Mucosa of rectum (tissue), 2 donors: ENCODE measurements around the gene GLS.

Experiments used
- H3K27ac ChIP-seq, 2 donors: one replicate each; pipeline ENCODE4 v1.7.0; 2013; ENCODE audit warnings: inconsistent platforms in 2 of 2, low read depth in 2 of 2, low read length in 2 of 2
- H3K27me3 ChIP-seq, 2 donors: one replicate each; pipeline ENCODE4 v1.7.0; 2013; ENCODE audit warnings: low read length in 2 of 2; ENCODE audit not compliant: control insufficient read depth in 2 of 2, insufficient read depth in 2 of 2
- H3K36me3 ChIP-seq, 2 donors: one replicate each; pipeline ENCODE4 v1.7.0; 2013; ENCODE audit warnings: low read length in 2 of 2; ENCODE audit not compliant: control insufficient read depth in 2 of 2, insufficient read depth in 2 of 2
- H3K4me1 ChIP-seq, 2 donors: one replicate each; pipeline ENCODE4 v1.7.0; 2013; ENCODE audit warnings: low read length in 2 of 2, mild to moderate bottlenecking in 1 of 2; ENCODE audit not compliant: control insufficient read depth in 2 of 2, insufficient read depth in 2 of 2
- H3K4me3 ChIP-seq, 2 donors: one replicate each; pipeline ENCODE4 v1.7.0; 2013; ENCODE audit warnings: low read length in 2 of 2
- H3K9ac ChIP-seq, 2 donors: one replicate each; pipeline ENCODE4 v1.7.0; 2013; ENCODE audit warnings: low read length in 2 of 2, low read depth in 1 of 2, mild to moderate bottlenecking in 1 of 2
- H3K9me3 ChIP-seq, 2 donors: one replicate each; pipeline ENCODE4 v1.7.0; 2013; ENCODE audit warnings: low read length in 2 of 2; ENCODE audit not compliant: control insufficient read depth in 2 of 2
- donor health status: healthy.
- donor health status: Normal muscosa, but diverticular disease.

GLS gene

DNA sequence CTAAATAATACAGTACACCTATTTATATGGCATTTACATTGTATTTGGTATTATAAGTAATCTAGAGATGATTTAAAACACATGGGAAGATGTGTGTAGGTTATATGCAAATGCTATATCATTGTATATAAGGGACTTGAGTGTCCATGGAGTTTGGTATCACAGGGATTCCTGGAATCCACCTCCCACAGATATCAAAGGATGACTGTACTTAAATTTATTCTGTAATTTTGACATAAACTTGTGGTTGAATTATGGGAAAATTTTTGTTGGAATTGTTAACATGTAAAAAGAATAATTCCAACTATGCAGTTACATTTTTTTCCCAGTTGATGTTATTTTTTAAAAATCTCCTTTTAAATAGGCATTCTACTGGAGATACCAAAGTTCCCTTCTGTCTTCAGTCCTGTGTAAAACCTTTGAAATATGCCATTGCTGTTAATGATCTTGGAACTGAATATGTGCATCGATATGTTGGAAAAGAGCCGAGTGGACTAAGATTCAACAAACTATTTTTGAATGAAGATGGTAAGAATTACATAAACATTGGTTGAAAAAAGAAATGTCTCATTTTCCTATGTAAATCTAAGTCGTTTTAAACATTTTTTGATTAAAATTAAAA is 24.1 kb downstream of the GLS start:
- peaks cover 18 to 20% of the 10 kb centered on the region in 2 donors for H3K36me3 ChIP-seq
- H3K27ac ChIP-seq: no peak overlapping the region
- H3K9ac ChIP-seq: no peak overlapping the region
- no peaks in the 10 kb centered on the region for H3K9me3 ChIP-seq
- H3K4me1 ChIP-seq: no peaks in the 10 kb centered on the region
- H3K4me3 ChIP-seq: no peak overlapping the region
- H3K27me3 ChIP-seq: no peaks in the 10 kb centered on the region

DNA sequence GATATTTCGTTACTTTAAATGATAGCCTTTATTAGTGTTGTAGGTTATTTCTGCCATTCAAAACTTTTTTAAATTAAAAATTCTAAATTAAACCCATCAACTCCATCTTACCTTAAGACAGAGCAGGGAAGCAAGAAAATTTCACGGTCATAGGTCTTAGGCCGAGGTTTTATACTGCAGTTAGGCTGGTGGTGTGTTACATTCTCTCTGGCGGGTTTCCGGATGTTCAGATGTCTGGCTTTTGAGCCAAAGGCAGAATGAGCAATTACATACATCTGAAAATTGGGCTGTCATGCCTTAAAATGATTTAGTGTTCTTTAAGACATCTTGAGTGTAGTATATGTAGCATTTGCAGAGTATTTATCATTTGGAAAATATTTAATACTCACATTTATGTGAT is 27.9 kb downstream of the GLS start:
- H3K9me3 ChIP-seq: no peaks in the 10 kb centered on the region
- no peaks in the 10 kb centered on the region for H3K27me3 ChIP-seq
- no peak overlapping the region for H3K4me3 ChIP-seq
- H3K36me3 ChIP-seq: peaks cover 9% of the 10 kb centered on the region in 2 donors
- H3K27ac ChIP-seq: no peak overlapping the region
- no peak overlapping the region for H3K9ac ChIP-seq
- H3K4me1 ChIP-seq: no peaks in the 10 kb centered on the region

DNA sequence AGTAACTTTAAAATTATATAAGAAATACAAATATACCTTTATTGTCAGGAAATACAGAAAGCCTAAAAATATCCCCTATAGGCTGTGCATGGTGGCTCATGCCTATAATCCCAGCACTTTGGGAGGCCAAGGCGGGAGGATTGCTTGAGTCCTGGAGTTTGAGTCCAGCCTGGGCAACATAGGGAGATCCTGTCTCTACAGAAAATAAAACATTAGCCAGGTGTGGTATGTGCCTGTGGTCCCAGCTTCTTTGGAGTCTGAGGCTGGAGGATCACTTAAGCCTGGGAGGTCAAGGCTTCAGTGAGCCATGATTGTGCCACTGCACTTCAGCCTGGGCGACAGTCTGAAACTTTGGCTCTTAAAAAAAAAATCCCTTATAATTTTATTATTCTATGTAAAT is 29.1 kb downstream of the GLS start:
- H3K27ac ChIP-seq: no peak overlapping the region
- H3K36me3 ChIP-seq: peaks cover 5 to 9% of the 10 kb centered on the region in 2 donors
- no peaks in the 10 kb centered on the region for H3K27me3 ChIP-seq
- no peak overlapping the region for H3K9ac ChIP-seq
- no peak overlapping the region for H3K4me3 ChIP-seq
- H3K4me1 ChIP-seq: no peaks in the 10 kb centered on the region
- no peaks in the 10 kb centered on the region for H3K9me3 ChIP-seq

DNA sequence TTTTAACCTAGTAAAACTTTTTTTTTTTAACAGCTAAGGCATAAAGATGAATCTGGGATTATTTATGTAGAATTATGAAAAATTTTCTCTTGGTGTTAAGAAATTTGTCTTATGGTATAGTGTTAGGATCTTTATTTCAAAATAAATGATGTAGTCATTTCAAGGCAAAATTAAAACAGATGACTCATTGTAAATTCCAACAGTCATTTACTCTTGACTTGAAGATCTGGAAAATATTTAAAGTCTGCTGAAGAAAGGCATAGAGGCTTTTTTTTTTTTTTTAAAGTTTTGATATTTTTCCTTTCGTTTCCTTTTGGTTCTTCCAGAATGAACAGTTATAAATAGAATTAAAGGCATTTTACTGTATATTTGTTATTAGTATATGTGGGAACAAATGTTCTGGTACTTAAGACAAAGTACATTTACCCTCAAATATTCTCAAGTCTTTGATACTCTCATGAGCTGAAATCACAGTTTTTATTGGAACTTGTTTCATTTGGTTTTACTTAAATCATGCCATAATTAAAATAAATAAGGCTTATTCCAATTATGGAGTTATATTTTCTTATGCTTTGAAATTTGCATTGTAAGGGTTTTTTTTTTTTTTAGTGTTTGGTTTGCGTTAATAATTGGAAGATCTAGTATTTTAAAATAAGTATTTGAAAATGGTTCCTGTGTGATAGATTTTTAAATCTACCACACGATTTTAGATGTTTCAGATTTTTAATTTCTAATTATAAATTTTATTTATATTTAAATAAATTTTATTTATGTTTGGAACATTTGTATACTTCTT is 29.9 kb downstream of the GLS start:
- H3K4me1 ChIP-seq: no peaks in the 10 kb centered on the region
- H3K9me3 ChIP-seq: no peaks in the 10 kb centered on the region
- H3K27me3 ChIP-seq: no peaks in the 10 kb centered on the region
- peaks cover 5% of the 10 kb centered on the region in 2 donors for H3K36me3 ChIP-seq
- no peak overlapping the region for H3K27ac ChIP-seq
- H3K9ac ChIP-seq: no peak overlapping the region
- H3K4me3 ChIP-seq: no peak overlapping the region

DNA sequence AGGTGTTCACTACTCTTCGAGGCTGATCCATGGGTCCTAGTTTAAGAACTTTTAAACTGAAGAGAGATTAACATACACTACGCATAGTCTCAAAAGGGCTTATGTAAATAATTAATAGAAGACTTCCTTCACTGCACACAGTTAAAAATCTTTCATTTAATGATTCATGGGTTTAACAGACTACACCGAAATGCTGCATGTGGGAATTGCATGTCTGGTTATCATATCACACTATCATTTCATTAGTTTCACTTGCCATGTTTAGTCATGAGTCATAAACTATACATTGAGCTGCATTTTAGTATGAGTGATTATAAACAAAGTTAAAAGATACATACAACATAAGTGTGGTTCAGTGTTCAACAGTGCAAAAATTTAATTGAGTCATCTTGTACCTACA is 31.2 kb downstream of the GLS start:
- Histone ChIP-seq H3K4me1 (no peaks in the 10 kb centered on the region), H3K27me3 (no peaks in the 10 kb centered on the region), H3K9ac (no peak overlapping the region), H3K4me3 (no peak overlapping the region), H3K27ac (no peak overlapping the region), H3K36me3 (peaks cover 5% of the 10 kb centered on the region in 2 donors), H3K9me3 (no peaks in the 10 kb centered on the region)

DNA sequence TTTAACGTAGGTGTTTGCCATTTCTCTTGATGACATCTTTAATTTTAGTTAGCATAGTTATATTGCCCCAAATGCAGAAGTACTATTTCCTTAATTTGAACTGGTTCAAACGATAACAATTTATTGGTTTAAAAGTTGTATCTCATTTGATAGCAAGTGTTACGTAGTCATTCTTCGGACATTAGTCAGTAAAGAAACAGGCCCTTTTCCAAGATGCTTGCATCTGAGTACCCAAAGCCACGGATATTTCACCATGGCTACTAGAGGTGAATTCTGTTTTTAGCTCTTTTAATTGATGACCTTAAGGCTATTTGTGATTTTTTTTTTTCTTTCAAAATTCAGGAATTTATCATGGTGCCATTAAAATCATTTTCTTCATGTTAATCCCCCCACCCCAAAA is 32.1 kb downstream of the GLS start:
- H3K36me3 ChIP-seq: peaks cover 5 to 13% of the 10 kb centered on the region in 2 donors
- H3K9me3 ChIP-seq: no peaks in the 10 kb centered on the region
- no peaks in the 10 kb centered on the region for H3K27me3 ChIP-seq
- H3K27ac ChIP-seq: no peak overlapping the region
- no peak overlapping the region for H3K9ac ChIP-seq
- H3K4me3 ChIP-seq: no peak overlapping the region
- no peaks in the 10 kb centered on the region for H3K4me1 ChIP-seq

DNA sequence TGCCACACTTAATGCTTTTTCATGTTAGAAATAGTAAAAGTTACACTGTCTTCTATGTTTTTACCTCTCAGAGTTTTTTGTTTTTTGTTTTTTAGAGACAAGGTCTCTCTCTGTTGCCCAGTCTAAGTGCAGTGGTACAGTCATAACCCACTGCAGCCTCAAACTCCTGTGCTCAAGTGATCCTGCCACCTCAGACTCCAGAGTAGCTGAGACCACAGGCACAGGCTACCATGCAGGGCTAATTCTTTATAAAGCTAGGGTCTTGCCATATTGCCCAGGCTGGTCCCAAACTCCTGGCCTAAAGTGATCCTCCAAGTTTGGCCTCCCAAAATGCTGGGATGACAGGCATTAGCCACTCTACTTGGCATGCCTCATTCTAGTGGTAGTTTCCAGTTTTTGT is 33.1 kb downstream of the GLS start:
- Histone ChIP-seq H3K27ac (no peak overlapping the region), H3K9me3 (no peaks in the 10 kb centered on the region), H3K4me1 (peaks cover under 1 to 2% of the 10 kb centered on the region in 2 donors), H3K9ac (no peak overlapping the region), H3K36me3 (peaks cover 4 to 19% of the 10 kb centered on the region in 2 donors), H3K4me3 (no peak overlapping the region), H3K27me3 (no peaks in the 10 kb centered on the region)

DNA sequence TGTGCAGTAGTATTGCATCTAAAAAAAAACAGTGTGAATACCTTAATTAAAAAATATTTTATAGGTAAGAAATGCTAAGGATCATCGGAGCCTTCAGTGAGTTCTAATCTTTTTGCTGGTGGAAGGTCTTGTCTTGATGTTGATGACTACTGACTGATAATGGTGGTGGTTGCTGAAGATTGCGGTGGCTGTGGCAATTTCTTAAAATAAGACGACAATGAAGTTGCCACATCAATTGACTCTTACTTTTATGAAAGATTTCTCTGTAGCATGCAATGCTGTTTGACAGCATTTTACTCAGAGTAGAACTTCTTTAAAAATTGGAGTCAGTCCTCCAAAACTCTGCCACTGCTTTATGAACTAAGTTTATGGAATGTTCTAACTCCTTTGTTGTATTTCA is 36.2 kb downstream of the GLS start:
- no peaks in the 10 kb centered on the region for H3K27me3 ChIP-seq
- H3K9ac ChIP-seq: no peak overlapping the region
- no peak overlapping the region for H3K4me3 ChIP-seq
- peaks cover 4 to 6% of the 10 kb centered on the region in 2 donors for H3K4me1 ChIP-seq
- no peak overlapping the region for H3K27ac ChIP-seq
- peaks cover 12 to 29% of the 10 kb centered on the region in 2 donors for H3K36me3 ChIP-seq
- no peaks in the 10 kb centered on the region for H3K9me3 ChIP-seq

DNA sequence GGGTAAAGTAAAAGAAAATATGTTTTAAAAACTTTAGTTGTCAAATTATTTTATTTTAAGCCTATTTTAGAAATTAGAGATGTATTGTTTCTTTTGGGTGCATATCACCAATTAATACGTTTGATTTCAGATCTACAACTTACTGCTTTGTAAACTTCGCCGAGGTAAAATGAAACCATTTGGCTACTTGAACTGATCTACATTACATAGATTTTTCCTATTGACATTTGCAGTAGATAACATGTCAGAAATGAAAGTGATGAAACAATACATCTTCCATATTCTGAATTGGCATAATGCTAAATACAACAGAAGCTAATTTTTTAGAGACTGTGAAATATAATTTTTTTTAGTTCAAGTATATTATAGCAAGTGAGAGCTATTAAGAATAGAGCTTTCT is 39.5 kb downstream of the GLS start:
- H3K4me3 ChIP-seq: no peak overlapping the region
- H3K27me3 ChIP-seq: no peaks in the 10 kb centered on the region
- H3K4me1 ChIP-seq: peaks cover 4 to 6% of the 10 kb centered on the region in 2 donors
- no peaks in the 10 kb centered on the region for H3K9me3 ChIP-seq
- H3K36me3 ChIP-seq: peaks cover 30 to 45% of the 10 kb centered on the region in 2 donors
- no peak overlapping the region for H3K9ac ChIP-seq
- H3K27ac ChIP-seq: no peak overlapping the region

DNA sequence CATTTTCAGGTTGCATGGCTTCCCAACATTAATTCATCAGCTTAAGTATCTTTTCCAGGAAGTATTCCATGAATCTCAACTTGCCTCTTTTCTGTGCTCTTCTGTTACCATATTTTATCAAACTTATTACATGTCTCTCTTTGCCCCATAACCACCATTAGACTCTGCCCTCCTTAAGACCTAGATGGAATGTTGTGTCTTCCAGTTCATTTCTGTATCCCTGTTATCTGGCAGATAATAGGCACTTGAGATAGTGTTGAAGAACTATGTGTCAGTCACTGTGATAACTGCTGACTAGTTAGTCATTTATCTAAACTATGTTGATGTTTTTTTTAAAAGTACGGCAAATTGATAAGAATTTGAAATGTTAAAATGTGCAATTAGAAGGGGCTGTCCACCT is 41.8 kb downstream of the GLS start:
- peaks cover 34 to 45% of the 10 kb centered on the region in 2 donors for H3K36me3 ChIP-seq
- H3K27ac ChIP-seq: no peak overlapping the region
- H3K4me3 ChIP-seq: no peak overlapping the region
- no peaks in the 10 kb centered on the region for H3K9me3 ChIP-seq
- H3K4me1 ChIP-seq: peaks cover 4 to 6% of the 10 kb centered on the region in 2 donors
- no peaks in the 10 kb centered on the region for H3K27me3 ChIP-seq
- no peak overlapping the region for H3K9ac ChIP-seq
